GM21515 (cell line): Measurements from ENCODE around the gene PHACTR2.

ENCODE experiments used
- ATAC-seq: cut with Tn5 transposase; IDR thresholded peaks from one replicate; pipeline ENCODE4 v1.9.1; 2021; ENCODE audit not compliant: unreplicated experiment

The PHACTR2 gene

GRCh38 chr6:143696664-143697000 is 18.9 kb downstream of the PHACTR2 start:
- no peak for ATAC-seq

- no peak for ATAC-seq
These were observed 19.5 kb downstream of the PHACTR2 start for GRCh38 chr6:143697076-143697800.

- ATAC-seq: no peak
These were observed 20.6 kb downstream of the PHACTR2 start for GRCh38 chr6:143698329-143698728.

- no peak for ATAC-seq
These were observed 21.1 kb downstream of the PHACTR2 start for GRCh38 chr6:143698759-143699429.

- ATAC-seq: no peak
These were observed 21.7 kb downstream of the PHACTR2 start for GRCh38 chr6:143699430-143699825.

GRCh38 chr6:143700684-143701348 is 23.1 kb downstream of the PHACTR2 start:
- no peak for ATAC-seq

GRCh38 chr6:143701349-143702234 is 23.8 kb downstream of the PHACTR2 start:
- ATAC-seq: no peak

- no peak for ATAC-seq
These were observed 27.8 kb downstream of the PHACTR2 start for GRCh38 chr6:143705569-143705968.

- ATAC-seq: no peak
These were observed 29.9 kb downstream of the PHACTR2 start for GRCh38 chr6:143707697-143708096.

GRCh38 chr6:143708889-143709288 is 31.1 kb downstream of the PHACTR2 start:
- ATAC-seq: no peak

GRCh38 chr6:143711714-143712113 is 33.9 kb downstream of the PHACTR2 start:
- ATAC-seq: no peak

GRCh38 chr6:143718472-143718871 is 40.7 kb downstream of the PHACTR2 start:
- ATAC-seq: no peak

GRCh38 chr6:143721642-143722041 is 43.9 kb downstream of the PHACTR2 start:
- no peak for ATAC-seq

GRCh38 chr6:143724876-143725275 is 47.1 kb downstream of the PHACTR2 start:
- no peak for ATAC-seq

- no peak for ATAC-seq
These were observed 48.4 kb downstream of the PHACTR2 start for GRCh38 chr6:143726015-143726647.

GRCh38 chr6:143727035-143727434 is 49.3 kb downstream of the PHACTR2 start:
- ATAC-seq: no peak

- no peak for ATAC-seq
These were observed 54.0 kb downstream of the PHACTR2 start for GRCh38 chr6:143731789-143732188.

- ATAC-seq: no peak
These were observed 54.8 kb downstream of the PHACTR2 start for GRCh38 chr6:143732536-143732935.

- no peak for ATAC-seq
These were observed 55.7 kb downstream of the PHACTR2 start for GRCh38 chr6:143733510-143733909.

GRCh38 chr6:143734641-143735063 is 56.9 kb downstream of the PHACTR2 start:
- ATAC-seq: no peak
